T-helper 2 cell treated with Interferon-gamma antibody and Interleukin-4, amounts not matched to agents 5 μg/mL and 100 μg/mL, for 36 hours (primary cell): ENCODE data around the gene HBZ.
"Not testable (repeated sequence)": the region's sequence is repeated elsewhere in the genome, so short reads cannot be mapped to it uniquely, and the experiment has no call there.

ENCODE experiments used
- DNase-seq: peaks from one replicate; pipeline ENCODE4 v3.0.0; 2021; ENCODE audit warnings: low spot score
- H3K27ac Mint-ChIP-seq: one replicate; pipeline ENCODE4 v1.8.0; 2021; ENCODE audit warnings: mild to moderate bottlenecking, mixed read lengths
- H3K27me3 Mint-ChIP-seq: one replicate; pipeline ENCODE4 v1.8.0; 2021; ENCODE audit warnings: low read depth, mixed read lengths
- H3K36me3 Mint-ChIP-seq: one replicate; pipeline ENCODE4 v1.8.0; 2021; ENCODE audit warnings: low read depth, mixed read lengths
- H3K4me1 Mint-ChIP-seq: one replicate; pipeline ENCODE4 v1.8.0; 2021; ENCODE audit warnings: low read depth, mixed read lengths
- H3K4me3 Mint-ChIP-seq: one replicate; pipeline ENCODE4 v1.8.0; 2022; ENCODE audit warnings: mild to moderate bottlenecking, moderate library complexity, mixed read lengths
- H3K9me3 Mint-ChIP-seq: one replicate; pipeline ENCODE4 v1.8.0; 2021; ENCODE audit warnings: mixed read lengths

The HBZ gene

GRCh38 chr16:149024-149660 is 3.3 kb upstream of the HBZ start:
- Mint-ChIP-seq H3K9me3 (no peaks in the 10 kb centered on the region), H3K27me3 (peaks cover 30% of the 10 kb centered on the region), H3K4me3 (no peak overlapping the region), H3K27ac (no peak overlapping the region), H3K4me1 (no peaks in the 10 kb centered on the region), H3K36me3 (no peaks in the 10 kb centered on the region)
- DNase-seq = no peak

- not testable (repeated sequence) for DNase-seq, H3K9me3 Mint-ChIP-seq, H3K36me3 Mint-ChIP-seq, H3K27ac Mint-ChIP-seq, H3K4me3 Mint-ChIP-seq, H3K4me1 Mint-ChIP-seq
- H3K27me3 Mint-ChIP-seq = peaks cover 42% of the 10 kb centered on the region
These were observed 681 bp downstream of the HBZ start for GRCh38 chr16:153129-153521.

GRCh38 chr16:153550-154216 is 1.2 kb downstream of the HBZ start:
- peaks cover 45% of the 10 kb centered on the region for H3K27me3 Mint-ChIP-seq
- not testable (repeated sequence) for H3K9me3 Mint-ChIP-seq, H3K36me3 Mint-ChIP-seq, H3K27ac Mint-ChIP-seq, H3K4me1 Mint-ChIP-seq, H3K4me3 Mint-ChIP-seq, DNase-seq

GRCh38 chr16:154217-155030 is 2.0 kb downstream of the HBZ start:
- Mint-ChIP-seq H3K4me3 (peak overlapping the region; percentile 64), H3K36me3 (no peaks in the 10 kb centered on the region), H3K27me3 (peaks cover 48% of the 10 kb centered on the region), H3K27ac (no peak overlapping the region), H3K9me3 (no peaks in the 10 kb centered on the region), H3K4me1 (peaks cover 5% of the 10 kb centered on the region)
- DNase-seq = peak; percentile 32

- no peak for DNase-seq
- no peaks in the 10 kb centered on the region for H3K36me3 Mint-ChIP-seq
- peak overlapping the region; percentile 64 for H3K4me3 Mint-ChIP-seq
- peaks cover 45% of the 10 kb centered on the region for H3K27me3 Mint-ChIP-seq
- peaks cover 5% of the 10 kb centered on the region for H3K4me1 Mint-ChIP-seq
- H3K27ac Mint-ChIP-seq = no peak overlapping the region
- H3K9me3 Mint-ChIP-seq = no peaks in the 10 kb centered on the region
These were observed 2.6 kb downstream of the HBZ start for GRCh38 chr16:155031-155398.

GRCh38 chr16:159136-159849 is 6.8 kb downstream of the HBZ start:
- Mint-ChIP-seq H3K4me3 (no peak overlapping the region), H3K9me3 (no peaks in the 10 kb centered on the region), H3K27me3 (peaks cover 38% of the 10 kb centered on the region), H3K36me3 (no peaks in the 10 kb centered on the region), H3K27ac (no peak overlapping the region), H3K4me1 (peaks cover 5% of the 10 kb centered on the region)
- DNase-seq = no peak

- DNase-seq, H3K4me1 Mint-ChIP-seq, H3K27ac Mint-ChIP-seq, H3K36me3 Mint-ChIP-seq, H3K4me3 Mint-ChIP-seq, H3K9me3 Mint-ChIP-seq: not testable (repeated sequence)
- H3K27me3 Mint-ChIP-seq = peaks cover 36% of the 10 kb centered on the region
These were observed 7.8 kb downstream of the HBZ start for GRCh38 chr16:160242-160641.

GRCh38 chr16:160691-161190 is 8.3 kb downstream of the HBZ start:
- H3K4me1 Mint-ChIP-seq = no peaks in the 10 kb centered on the region
- peaks cover 37% of the 10 kb centered on the region for H3K27me3 Mint-ChIP-seq
- H3K9me3 Mint-ChIP-seq = no peaks in the 10 kb centered on the region
- H3K4me3 Mint-ChIP-seq = no peak overlapping the region
- DNase-seq = no peak
- no peak overlapping the region for H3K27ac Mint-ChIP-seq
- no peaks in the 10 kb centered on the region for H3K36me3 Mint-ChIP-seq

GRCh38 chr16:162271-162991 is 10.0 kb downstream of the HBZ start:
- Mint-ChIP-seq H3K36me3 (no peaks in the 10 kb centered on the region), H3K9me3 (no peaks in the 10 kb centered on the region), H3K27me3 (peaks cover 43% of the 10 kb centered on the region), H3K4me3 (no peak overlapping the region), H3K4me1 (no peaks in the 10 kb centered on the region), H3K27ac (no peak overlapping the region)
- no peak for DNase-seq

GRCh38 chr16:163139-163538 is 10.7 kb downstream of the HBZ start:
- H3K9me3 Mint-ChIP-seq, H3K27ac Mint-ChIP-seq, H3K4me1 Mint-ChIP-seq, H3K4me3 Mint-ChIP-seq, DNase-seq, H3K36me3 Mint-ChIP-seq: not testable (repeated sequence)
- peaks cover 45% of the 10 kb centered on the region for H3K27me3 Mint-ChIP-seq

GRCh38 chr16:163696-164095 is 11.3 kb downstream of the HBZ start:
- DNase-seq, H3K36me3 Mint-ChIP-seq, H3K9me3 Mint-ChIP-seq, H3K27ac Mint-ChIP-seq, H3K4me3 Mint-ChIP-seq, H3K4me1 Mint-ChIP-seq: not testable (repeated sequence)
- peaks cover 47% of the 10 kb centered on the region for H3K27me3 Mint-ChIP-seq

- H3K27me3 Mint-ChIP-seq = peaks cover 50% of the 10 kb centered on the region
These were observed 11.8 kb downstream of the HBZ start for GRCh38 chr16:164134-164823.

More at GRCh38 chr16:164134-164823, 11.8 kb downstream of the HBZ start:
- not testable (repeated sequence) for H3K36me3 Mint-ChIP-seq, H3K9me3 Mint-ChIP-seq, H3K4me1 Mint-ChIP-seq, H3K27ac Mint-ChIP-seq, DNase-seq, H3K4me3 Mint-ChIP-seq
